HG02759 (cell line): Measurements from ENCODE around the gene PLCL2.
A peak's percentile ranks its signal among the peaks of the same experiment; 100 is the strongest.

Experiments used
- ATAC-seq: cut with Tn5 transposase; IDR thresholded peaks from one replicate; pipeline ENCODE4 v1.9.1; 2021; ENCODE audit warnings: mild to moderate bottlenecking, moderate library complexity; ENCODE audit not compliant: unreplicated experiment

Gene PLCL2

DNA sequence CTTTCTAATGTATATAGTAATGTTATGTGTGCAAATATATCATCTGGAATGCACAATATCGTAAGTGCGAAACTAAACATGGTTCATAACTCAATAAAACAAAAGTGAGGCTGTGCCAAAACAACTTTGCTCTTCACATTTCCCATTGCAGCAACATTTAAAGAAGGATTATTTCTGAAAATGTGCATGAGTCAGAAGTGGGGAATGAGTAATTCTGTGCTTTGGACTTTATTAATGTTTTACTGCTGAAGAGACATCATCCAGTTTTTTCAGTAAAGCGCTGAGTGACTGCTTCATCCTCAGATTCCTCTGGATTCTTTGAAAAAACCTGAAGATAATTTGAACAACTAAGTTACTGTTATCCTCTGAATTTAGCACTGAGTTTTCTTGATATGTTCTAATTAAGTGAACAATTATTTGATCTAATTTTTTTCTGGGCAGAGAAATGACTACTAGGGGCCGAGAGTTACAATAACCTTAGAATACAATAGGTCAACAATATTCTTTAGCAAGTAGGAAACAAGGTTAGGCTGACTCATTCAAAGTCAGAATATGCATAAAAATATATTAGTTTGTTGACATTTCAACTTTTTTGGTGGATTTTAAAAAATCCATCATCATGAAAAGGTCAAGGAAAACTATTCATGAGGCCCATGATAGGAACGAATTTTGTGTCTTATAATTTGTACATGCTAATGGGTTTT lies 20.0 kb upstream of the PLCL2 start:
- no peak for ATAC-seq

DNA sequence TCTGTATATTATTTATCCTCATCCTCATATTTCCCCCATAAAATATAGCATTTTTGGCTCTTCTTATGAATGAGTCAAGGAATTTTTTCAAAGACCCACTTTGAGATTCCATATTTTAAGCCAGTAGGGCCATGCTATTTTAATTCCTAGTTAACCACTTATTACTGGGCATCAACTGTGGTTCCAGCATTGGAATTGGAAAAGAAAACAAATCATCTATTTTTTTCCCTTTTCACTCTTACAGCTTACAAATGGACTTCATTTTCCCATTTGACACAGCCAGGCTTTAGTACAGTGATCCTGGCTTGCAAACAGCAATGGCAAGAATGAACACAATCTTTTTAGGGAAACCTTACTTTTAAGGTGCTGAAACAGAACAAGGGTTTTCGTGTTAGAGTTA lies 19.4 kb upstream of the PLCL2 start:
- ATAC-seq, result no peak

DNA sequence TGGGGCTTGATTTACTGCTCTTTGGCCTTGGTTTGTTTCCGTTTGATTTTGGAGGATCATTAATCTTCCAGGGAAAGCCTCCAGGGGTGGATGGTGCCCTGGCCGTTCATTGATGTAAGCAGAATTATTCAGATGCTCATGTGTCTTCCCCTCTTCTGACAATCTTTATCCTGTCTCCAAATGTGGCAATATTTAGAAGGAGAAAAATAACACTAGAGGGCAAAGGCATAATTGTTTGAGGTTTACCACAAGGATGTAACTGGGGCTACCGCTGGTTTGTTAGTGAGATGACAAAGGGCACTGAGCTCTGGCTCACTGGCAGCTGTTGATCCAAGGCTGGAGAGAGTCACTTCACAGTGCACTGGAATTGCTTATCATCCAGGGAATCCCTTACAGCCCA lies 18.2 kb upstream of the PLCL2 start:
- ATAC-seq, result no peak

DNA sequence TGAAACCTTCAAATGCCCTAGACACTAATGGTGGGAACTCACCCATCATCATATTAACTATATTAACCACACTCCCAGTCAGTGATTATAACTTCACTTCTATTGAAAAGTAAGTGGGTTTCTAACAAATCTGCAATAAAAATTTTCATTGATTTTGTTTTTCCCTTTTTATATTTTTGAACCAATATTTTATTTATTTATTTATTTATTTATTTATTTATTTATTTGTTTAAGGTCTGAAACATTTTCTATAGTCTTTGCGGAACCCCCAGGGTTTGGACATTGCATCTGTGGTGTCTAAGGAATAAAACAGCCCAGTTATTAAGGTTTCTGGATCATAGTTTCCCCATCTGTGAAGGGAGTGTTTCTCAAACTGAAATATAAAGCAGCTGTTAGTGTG lies 16.2 kb upstream of the PLCL2 start:
- no peak for ATAC-seq

DNA sequence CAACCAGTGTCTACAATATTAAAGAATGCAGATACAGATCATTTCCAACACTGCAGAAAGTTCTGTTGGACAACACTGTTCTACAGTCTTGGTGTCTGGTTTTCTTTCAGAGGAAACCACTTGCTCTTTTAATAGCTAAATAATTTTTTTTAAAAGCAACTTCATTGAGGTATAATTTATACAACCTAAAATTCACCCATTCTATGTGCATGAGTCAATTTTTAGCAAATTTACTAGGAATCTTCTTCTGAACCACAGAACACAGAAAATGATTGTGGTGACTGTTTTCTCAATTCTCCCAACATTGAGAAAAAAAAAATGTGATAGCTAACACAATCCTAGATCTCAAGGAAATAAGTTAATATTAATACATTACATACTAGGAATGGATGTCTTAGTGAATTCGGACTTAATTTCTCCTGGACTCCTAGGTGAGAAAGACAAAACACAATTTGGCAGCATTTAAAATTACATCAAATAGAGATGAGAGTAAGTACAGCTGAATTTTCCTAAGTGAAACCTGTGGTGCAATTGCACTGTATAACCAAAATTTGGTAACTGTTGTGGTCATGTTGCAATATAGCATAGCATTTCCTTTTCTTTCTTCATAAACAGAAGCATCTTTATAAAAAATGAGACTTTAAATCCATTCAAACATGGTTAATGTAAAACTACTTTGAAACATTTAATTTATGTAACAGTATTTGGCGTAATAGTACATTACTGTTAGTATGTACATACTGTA lies 15.3 kb upstream of the PLCL2 start:
- no peak for ATAC-seq

DNA sequence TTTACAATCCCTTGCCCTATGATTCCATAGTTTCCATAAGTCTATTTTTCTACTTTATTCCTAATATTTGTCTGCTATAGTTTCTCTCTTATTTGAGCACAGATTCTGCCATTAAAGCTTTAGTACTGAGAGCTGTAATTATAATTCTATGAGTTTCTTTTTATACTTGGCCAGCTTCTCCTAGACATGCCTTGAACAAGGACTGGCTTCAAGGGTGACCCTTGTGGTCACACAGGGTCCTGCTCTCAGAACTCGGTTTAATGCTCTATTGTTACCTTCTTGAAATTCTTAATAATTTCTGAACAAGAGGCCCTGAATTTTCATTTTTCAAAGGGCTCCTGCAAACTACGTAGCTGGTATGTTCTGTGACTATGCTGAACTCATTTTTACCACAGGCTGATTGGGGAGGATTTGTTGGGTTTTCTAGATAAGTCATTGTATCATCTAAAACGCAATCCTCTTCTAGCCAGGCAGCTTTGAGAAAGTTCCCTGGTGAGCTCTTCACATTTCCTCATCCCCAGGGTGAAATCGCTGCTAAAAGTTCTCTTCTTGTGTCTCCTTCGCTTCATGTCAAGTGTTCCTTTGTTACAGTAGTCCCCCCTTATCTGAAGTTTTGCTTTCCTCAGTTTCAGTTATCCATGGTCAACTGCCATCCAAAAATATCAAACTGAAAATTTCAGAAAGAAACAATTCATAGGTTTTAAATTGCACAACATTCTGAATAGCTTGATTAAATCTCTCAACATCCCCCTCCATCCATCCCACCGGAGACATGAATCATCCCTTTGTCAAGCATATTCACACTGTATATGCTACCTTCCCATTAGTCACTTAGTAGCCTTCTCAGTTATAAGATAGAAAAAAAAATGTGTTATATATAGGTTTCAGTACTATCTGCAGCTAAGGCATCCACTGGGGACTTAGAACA lies 12.6 kb upstream of the PLCL2 start:
- no peak for ATAC-seq

DNA sequence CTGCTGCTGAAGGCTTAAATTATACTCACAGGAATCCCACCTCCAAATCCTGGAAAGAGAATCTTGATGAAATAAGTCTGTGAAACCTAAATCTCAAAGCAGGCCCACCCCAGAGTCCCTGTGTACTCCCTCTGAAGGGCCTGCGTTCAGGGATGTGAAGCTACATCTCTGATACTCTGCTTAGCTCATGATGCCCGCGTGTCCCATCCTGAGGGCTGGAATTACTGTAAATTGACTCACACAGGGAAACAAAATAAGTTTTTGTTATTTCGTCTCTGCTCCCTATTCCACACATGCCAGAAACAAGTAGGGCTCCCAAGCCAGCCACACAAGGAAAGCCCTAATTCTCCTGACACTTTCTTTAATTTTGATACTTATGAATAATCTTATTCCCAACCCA lies 10.9 kb upstream of the PLCL2 start:
- no peak for ATAC-seq

DNA sequence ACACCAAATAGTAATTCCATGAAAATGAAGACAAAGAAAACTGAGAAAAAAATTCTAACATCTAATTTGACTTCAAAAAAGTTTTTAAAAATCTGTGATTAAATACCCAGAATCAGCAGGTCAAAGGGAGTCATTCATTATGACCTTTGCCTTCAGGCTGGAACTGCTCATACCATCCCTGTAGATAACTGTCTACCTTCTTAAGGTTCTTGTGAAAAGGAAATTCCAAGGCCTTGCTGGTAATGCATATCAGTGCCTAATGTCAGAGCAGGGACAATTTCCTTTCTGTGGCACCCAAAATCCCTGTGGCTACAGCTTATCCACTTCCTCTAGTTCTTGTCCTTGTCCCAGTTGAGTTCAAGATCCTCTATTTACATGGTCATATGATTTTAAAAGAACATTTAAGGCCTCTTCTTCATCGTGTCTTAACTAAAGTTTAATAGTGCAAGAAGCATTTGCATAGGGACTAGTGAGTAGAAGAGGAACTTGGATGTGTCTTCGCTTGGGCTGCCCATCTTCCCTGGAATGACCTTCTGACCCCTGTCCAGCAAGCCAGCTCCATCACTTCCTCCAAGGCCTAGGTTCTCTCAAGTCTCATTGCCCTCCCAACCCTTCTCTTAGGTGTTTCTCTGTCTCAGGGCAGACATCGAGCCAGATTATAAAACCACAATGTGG lies 8.7 kb upstream of the PLCL2 start:
- no peak for ATAC-seq

DNA sequence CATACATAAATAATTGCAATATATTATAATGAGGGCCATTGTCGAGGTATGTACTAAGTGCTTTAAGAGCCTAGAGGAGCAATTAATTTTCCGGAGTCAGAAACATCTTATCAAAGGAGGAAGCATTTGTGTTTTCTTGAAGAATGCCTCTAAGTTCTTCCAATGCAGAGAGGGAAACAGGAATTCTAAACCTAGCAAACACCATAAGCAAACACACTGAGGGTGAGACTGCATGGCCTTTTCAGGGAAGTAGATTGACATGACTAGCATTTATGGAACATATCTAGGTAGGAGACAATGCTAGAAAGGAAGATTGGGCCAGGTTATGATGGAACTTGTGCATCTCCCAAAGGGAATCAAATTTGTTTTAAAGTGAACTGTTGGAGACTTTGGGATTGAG lies 7.2 kb upstream of the PLCL2 start:
- no peak for ATAC-seq

DNA sequence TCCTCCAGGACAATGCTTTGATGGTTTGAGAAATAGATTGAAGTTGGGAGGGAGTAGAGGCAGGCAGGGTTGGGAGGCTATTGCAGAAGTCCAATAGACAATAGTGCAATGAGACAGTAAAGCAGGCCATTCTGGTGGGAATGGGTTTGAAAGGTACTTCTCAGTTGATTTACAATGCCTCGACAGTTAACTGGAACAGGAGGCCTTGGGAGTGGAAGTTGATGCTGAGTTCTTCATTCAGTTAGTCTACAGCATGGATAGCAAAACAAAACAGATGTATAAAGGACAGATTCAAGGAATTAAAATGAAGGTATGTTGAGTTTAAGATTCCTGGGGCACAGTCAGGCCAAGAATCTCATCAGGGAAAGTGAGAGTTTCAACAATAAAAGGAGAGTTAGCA lies 6.8 kb upstream of the PLCL2 start:
- no peak for ATAC-seq

DNA sequence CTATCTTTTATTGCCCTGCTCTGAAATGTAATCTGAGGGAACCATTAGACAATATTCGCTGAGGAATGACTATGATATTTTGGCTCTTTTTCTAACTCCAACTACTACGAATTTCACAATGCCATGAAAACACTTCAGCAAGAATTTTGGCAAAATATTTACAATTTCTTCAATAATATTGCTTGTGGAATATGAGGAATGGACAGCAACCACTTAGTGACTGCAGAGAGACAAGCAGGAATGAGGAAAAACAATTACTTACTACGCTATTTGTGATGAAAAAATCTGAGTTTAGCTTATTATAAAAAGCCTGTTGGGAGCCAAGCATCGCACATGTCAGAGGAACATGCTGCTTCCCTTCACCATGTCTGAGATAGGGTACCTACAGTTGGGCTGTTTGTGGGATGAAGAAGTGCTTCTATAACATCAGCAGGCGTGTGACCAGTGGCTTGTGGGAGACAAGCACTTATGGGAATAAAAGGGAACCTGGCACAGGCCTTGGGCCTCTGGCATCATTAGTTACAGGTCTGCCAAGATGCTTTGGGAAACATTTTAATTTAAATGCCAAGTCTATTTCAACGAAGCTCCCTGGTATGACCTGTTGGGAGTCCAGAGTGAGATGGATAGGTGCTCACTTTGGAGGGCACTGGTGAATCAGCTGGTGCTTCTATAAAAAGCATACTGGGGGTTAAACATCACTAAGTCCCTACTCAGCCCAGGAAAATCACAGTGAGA lies 2.7 kb upstream of the PLCL2 start:
- ATAC-seq, result no peak

DNA sequence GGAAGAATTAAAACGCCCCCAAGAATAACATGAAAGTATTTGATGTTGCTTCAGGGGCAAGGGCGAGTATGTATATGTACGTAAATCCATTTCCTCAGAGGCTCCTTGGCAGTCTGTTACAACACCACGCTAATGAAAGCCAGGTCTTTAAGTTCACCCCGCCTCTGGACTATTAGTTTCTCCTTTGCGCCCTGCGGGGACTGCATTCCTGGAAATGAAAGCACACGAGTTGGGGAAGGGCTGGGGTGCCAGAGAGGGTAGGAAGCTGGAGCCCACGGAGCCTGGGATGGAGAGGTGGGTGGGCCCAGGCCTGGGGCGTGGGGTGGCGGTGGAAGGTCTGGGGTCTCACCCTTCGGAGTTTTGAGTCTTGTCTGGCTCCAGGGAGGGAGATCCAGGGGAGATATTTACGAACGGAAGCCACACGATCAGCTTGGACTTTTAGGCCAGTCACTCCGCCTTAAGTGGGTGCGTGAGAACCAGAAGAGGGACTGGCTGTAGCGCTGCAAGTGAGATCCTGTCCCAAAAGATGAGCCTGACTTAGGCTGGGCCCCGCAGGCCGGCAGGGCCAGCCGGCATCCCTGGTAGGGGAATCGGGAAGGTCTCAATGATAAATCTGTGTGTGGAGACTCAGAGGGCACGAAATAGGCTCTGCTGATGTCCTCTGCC lies 1.6 kb upstream of the PLCL2 start:
- no peak for ATAC-seq

DNA sequence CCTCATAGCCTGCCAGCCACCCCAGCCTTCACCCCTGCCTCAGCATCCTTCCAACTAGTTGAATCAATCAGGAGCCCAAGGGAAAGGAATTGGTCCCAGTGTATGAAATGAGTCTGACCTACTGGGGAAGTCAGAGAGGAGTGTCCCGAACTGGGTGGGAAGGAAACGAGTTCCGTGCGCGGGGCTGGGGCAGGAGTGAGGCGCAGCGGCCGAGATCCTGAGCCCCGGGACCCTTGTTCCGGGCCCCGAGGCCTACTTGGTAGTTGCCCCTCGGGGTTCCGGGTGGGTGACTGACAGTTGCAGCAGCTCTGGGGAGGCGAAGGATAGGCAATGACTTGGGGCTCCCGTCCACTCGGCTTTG lies 1.1 kb upstream of the PLCL2 start:
- ATAC-seq, result no peak

DNA sequence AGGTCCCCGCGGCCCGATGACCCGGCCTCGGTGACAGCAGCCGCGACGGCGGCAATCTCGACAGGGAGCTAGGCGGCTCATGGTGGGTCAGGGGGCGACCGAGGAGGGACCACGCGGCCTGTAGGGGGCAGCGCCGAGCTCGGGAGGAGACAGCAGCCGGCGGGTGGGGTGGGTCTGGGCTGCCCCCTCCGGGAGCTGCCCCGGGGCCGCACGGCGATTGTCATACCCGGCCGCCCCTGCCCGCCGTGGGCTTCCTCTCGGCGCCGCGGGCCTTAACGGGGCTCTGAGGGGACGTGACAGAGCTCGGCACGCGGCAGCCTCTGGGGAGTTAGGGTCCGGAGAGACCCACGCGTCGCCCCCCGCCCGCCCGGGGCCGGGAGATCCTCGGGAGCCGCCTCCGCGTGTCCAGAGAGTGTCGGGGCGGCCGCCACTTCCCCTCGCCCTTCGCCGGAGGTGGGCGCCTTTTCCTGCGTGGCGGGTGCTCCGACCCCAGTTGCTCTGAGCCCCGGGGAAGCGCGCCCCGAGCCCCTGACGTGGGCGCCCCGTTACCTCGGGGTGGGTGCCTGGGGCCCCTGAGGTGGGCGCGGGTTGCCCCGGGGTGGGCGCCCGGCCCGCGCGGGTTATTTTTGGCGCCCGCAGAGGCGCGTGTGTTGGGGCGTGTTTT lies 539 bp upstream of the PLCL2 start:
- ATAC-seq, result peak; percentile 54

DNA sequence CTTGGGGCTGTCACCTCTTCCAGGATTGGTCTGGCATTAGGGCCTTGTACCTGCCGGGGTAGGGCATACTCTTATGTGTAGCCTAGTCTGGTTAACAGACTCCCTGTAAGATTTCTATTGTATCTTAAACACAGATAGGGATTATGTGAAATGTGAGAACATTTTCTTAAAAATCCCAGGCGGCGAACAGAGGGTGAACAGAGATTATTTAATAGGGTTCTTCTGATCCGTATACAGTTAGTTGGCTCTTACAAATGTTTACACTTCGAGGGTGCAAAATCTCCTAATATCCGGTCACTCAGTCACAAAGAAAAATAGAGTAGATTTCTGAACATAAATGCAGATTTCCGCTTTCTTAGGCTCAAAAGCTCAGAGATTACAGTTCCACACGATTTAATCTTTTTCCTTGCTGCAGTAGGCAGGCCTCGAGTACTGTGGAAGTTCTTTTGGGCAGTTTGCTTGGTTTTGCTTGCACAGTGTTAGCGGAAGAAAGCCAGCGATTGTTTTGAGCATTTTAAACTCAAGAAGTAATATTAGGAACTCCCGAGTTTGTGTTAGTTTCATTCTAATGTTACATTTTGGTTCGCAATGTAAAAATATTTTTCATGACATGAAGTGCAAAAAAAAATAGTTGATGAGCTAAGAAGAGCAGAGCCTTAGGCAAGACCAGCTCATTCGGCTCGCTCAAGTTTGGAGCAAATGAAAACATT lies 993 bp downstream of the PLCL2 start:
- ATAC-seq, result peak; percentile 29

DNA sequence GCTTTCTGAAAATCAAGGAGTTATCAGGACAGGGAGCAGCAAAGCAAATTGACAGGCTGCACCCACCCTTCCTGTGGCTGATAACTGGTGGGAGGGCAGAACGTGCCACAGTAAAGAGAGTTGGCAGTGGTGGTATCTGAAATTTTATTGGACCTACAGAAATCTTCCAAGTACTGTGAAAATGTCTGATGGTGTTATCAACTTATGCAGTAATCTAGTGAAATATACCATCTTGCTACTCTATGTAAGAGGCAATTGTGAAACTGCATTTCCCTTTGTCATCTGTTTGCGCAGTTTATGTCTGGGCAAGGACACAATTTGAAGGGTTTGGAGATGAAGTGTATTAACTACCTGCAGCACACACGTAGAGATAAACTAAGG lies 1.5 kb downstream of the PLCL2 start:
- ATAC-seq, result no peak

DNA sequence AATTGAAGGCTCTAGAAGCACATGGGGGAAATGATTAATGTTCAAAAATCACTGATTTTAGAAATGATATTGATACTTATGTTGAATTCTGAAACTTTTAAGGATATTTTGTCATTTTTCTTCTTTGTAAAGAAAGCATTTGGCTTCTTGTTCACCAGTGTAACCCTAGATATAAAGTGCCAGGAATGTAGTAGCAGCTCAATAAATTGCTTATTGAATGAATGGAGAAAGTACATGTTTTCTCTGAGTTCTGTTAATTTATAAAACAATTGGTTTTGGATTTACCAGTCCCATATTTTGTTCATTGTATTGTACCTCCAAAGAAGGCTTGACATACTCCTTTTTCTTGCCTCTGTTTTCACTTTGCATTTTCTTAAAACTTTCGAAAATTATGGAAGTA lies 2.4 kb downstream of the PLCL2 start:
- ATAC-seq, result no peak

DNA sequence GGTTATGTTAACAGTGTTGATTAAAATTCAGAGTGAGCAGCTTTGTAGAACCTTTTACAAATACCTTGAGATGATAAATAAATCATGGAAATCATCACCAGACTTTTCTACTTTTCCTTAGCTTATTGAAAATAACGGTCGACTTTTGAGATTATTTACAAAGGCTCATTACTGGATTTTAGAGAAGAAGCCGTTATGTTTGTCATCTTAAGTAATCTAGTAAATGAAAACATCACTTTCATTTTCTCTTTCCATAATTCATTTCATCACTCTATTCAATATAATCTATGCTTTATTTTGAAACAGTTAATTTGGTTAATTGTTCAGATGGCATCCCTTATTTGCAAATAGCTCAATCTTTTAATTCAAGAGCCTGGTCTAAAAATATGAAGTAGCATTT lies 3.6 kb downstream of the PLCL2 start:
- ATAC-seq, result no peak
